Putamen (tissue), 1 donor: ENCODE measurements around the gene STN1.
A peak's percentile ranks its signal among the peaks of the same experiment; 100 is the strongest.

Experiments
- DNase-seq: peaks from one replicate; pipeline ENCODE4 v3.0.0-alpha.2; 2016; ENCODE audit warnings: low spot score

STN1 gene

GRCh38 chr10:103918053-103918846 is at the start of gene STN1:
Gene STN1 (minus strand): TSS chr10:103918184. CDS start chr10:103917594, 590 bp downstream.
- DNase-seq: peak; percentile 98

GRCh38 chr10:103967448-103968071 is 49.6 kb upstream of the STN1 start:
- DNase-seq: no peak

- peak; percentile 92 for DNase-seq
Measured at GRCh38 chr10:103966671-103967447, 48.9 kb upstream of the STN1 start, which contains the start of gene SLK. Gene SLK (plus strand): TSS chr10:103967140. CDS start chr10:103967746, 606 bp downstream.

GRCh38 chr10:103960103-103960502 is 42.1 kb upstream of the STN1 start:
- DNase-seq: no peak

DNA sequence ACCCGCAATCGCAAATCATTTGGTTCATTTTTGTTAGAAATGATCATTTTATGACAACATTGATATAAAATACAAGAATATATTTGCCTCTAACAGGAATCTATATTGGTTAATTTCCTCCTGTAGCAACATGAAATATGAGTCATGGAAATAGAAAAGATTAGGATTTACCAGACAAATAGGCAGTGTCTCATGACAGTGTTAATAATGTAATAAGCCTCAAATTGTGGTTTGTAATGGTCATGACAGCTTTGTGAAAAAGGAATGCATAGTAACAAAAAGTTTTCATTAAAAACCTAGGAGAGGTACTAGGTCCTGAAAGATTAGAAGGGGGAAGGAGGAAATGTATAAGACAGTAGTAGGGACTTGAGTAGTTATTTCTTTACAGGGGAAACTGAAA is 41.0 kb upstream of the STN1 start:
- no peak for DNase-seq

DNA sequence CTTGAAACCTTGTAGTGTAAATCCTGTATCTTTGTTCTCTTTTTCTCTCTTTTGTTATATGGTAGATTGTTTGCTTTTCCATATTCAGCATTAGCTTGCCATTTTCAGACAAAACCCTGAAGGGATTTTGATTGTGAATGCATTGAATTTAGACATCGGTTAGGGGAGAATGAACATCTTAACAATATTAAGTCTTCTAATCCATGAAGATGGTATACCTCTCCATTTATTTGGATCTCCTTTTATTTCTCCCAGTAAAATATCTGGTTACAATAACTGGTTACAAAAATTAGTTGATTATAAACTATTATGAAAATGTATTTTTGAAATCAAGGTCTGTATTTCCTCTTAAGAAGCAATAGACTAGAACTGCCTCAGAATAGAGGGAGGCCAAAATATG is 36.6 kb upstream of the STN1 start:
- DNase-seq: no peak

DNA sequence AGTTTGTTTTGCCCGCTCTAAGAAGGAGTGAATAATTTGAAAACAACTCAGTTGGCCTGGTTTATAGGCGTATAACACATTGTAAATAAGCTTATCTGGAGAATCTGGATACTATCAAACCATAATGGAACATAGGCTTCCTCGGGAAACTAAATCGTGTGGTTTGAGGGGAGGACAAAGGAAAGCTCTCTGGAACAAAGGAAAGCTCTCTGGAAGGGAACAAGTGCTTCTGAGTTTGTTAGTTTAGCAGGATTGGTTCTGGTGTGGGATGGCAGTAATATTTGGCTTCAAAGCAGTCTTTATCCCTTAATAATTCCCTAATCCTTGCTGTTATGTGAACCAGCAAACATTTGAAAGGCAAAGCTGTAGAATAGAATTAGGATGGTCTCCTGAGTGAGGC is 34.0 kb upstream of the STN1 start:
- DNase-seq: no peak

DNA sequence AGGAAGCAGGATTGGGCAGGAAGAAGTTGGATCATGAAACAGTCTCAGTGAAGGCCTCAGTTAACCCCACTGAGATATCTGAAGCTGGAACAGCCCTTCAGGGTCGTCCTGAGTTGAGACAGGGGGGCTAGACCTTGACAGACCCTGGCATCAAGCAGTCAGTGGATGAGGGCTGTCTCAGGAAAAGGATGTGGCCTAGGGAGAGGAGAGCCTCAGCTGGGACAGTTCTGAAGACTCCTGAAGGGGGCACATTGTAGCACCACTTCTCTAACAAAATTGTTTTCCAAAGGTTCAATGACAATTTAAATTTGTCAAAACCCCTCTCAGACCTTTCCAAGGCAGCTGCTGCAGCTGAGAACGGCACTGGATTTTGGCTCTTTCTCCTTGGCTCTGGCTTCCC is 33.2 kb upstream of the STN1 start:
- no peak for DNase-seq

DNA sequence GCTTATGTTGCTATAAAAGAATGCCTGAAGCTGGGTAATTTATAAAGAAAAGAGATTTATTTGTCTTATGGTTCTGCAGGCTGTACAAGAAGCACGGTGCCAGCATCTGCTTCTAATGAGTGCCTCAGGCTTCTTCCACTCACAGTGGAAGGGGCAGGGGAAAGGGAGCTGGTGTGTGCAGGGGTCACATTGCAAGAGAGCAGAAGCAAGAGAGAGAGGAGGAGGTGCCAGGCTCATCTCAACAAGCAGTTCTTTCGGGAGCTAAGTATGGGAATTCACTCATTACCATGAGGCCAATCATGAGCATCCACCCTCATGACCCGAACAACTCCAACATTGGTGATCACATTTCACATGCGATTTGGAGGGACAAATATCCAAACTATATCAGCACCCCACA is 31.7 kb upstream of the STN1 start:
- no peak for DNase-seq

DNA sequence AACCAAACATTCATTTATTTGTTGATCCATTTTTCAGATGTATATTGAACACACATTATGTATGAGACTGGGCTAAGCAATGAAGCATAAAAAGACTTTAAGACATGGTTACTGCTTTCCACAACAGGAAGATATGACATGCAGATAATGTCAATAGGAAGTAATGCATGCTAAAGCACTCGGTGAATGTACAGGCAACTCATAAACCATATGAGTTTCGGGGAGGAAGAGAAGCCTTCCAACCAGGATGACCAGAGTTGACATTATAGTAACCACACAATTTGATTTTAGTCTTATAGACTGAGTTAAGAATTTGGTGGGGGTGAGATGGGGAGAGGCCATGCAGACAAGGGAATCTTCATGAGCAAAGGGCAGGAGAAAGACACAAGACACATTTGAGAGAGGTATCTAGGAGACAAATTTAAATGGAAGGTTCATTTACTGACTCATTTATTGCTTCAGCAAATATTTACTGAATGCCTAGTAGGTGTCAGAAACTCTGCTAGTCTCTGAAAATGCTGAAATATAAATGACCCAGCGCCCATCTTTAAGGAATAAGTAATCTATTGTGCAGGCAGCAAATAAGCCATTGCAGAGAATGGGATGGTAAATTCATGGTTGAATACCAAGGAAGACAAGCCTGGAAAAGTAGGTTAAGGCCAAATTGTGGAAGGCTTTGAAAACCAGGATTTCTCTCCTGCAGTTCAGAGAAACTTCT is 30.0 kb upstream of the STN1 start:
- no peak for DNase-seq

- DNase-seq: no peak
Measured at GRCh38 chr10:103942866-103943265, 24.9 kb upstream of the STN1 start.

- no peak for DNase-seq
Measured at GRCh38 chr10:103941801-103942200, 23.8 kb upstream of the STN1 start.

- DNase-seq: no peak
Measured at GRCh38 chr10:103939522-103939921, 21.5 kb upstream of the STN1 start.

DNA sequence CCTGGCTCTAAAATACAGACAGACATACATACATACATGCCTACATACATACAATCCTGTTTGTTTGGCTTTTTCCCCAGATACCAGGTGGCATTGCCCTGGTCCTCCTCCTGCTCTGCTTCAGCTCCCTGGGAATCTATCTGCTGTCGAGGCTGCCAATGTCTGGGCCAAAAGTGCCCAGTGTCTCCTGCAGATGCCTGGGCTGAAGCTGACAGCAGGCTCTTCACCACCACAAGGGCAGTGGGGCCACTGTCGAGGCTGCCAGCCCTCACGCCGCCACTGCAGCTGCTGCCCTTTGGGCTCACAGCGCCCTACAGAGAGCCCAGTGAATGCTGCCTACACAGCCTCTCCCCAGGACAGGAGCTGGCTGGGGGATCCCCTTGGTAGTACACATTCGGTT is 18.0 kb upstream of the STN1 start:
- DNase-seq: peak; percentile 44

DNA sequence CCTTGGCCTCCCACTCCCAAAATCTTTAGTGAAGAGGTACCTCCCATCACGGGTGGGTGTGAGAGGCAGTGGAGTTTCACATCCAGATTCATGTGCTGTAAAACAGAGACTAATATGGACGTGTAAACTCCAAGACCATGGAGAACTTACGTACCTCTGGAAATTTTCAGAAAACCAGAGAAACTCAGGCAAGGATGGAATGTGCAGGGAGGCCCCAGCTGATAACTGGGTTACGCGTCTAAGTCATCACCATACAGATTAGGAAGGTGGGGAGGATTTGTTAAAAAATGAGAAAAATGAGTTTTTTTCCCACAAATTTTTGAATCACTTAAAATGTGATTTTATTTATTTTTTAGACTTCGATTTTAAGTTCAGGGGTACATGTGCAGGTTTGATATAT is 16.3 kb upstream of the STN1 start:
- no peak for DNase-seq

GRCh38 chr10:103933557-103934121 is 15.7 kb upstream of the STN1 start:
- DNase-seq: peak; percentile 82

GRCh38 chr10:103932971-103933370 is 15.0 kb upstream of the STN1 start:
- DNase-seq: no peak

- DNase-seq: no peak
Measured at GRCh38 chr10:103932271-103932670, 14.3 kb upstream of the STN1 start.

DNA sequence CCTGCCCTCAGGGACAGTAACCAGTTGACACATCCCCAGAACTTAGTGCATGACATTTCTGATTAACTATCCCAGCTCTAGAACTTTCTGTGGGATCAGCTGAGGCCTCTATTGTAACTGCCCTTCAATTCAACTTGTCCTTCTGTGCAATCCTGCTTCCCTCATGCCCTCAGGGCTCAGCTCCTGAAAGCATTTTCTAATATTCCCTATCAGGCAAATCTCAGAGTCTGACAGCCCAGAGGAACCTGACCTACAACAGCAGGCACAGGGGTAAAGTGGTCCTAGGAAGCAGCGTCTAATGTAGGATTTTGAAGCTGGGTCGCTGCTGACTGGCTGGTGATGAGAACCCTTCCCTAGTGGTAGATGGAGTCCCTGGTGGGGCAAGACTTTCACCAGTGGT is 13.6 kb upstream of the STN1 start:
- no peak for DNase-seq

GRCh38 chr10:103930881-103931280 is 12.9 kb upstream of the STN1 start:
- no peak for DNase-seq

GRCh38 chr10:103930449-103930848 is 12.5 kb upstream of the STN1 start:
- DNase-seq: no peak

- no peak for DNase-seq
Measured at GRCh38 chr10:103929381-103929921, 11.5 kb upstream of the STN1 start.
